Right renal cortex interstitium (tissue), 3 donors: Measurements from ENCODE around the gene MDK. TPM values are rescaled to one million over a fixed set of nuclear protein-coding genes. Genes with fewer than 3 reads are reported as not detected.
"Not testable (repeated sequence)": the region's sequence is repeated elsewhere in the genome, so short reads cannot be mapped to it uniquely, and the experiment has no call there.

Experiments
- DNase-seq, 3 donors: peaks; one replicate each; pipeline ENCODE4 v3.0.0-alpha.2; 2013; ENCODE audit warnings: low read depth in 3 of 3, low spot score in 2 of 3
- polyA plus RNA-seq, 3 donors: library from polyadenylated mRNA; unstranded; fragments of 120-200 nt; gene quantifications; one replicate each; pipeline ENCODE4 v1.2.1, GENCODE V29; 2013; ENCODE audit not compliant: insufficient read length in 3 of 3

MDK gene
- polyA plus RNA-seq, 3 donors = 673 to 741 (median 725) TPM

- no peak for DNase-seq
Observed at GRCh38 chr11:46367244-46367915, 14.1 kb upstream of the MDK start.

- no peak for DNase-seq
Observed at GRCh38 chr11:46367916-46368267, 13.6 kb upstream of the MDK start.

- peak in 1 of 3 donors; percentile 60 for DNase-seq
Observed at GRCh38 chr11:46369458-46370152, 11.9 kb upstream of the MDK start.

DNA sequence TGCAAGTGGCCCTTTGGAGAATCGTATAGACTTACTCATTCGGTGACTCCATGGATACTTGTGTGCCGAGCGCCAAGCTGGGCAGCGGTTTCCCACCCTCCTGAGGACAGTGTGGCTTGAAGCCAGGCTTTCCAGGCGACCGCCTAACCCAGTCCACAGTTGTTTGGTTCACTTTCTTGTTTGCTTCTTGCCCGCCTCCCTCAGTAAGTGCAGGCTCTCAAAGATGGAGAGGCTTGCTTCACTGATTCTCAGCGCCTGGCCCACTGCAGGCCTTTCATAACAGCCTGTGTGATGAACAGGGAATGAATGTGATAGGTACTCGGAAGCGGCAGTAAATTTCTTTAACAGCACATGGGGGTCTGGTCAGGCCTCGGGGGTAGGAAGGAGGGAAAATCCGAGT is 11.2 kb upstream of the MDK start:
- DNase-seq = no peak

- DNase-seq = not testable (repeated sequence)
Observed at GRCh38 chr11:46371262-46371661, 10.2 kb upstream of the MDK start.

DNA sequence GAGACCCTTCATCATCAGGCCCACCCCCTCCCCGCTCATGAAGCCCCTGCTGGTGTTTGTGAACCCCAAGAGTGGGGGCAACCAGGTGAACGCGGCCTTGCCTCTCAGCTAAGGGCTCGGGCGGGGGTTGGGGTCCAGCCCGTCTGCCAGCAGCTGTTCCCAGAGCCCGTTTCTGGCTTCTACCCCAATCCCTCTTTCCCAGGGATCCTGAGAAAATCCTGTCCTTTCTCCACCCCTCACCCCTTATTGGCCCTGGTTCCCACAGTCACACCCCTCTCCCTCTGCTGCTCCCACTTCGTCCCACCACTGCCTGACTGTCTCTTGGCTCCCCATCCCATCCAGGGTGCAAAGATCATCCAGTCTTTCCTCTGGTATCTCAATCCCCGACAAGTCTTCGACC is 9.4 kb upstream of the MDK start:
- no peak for DNase-seq

GRCh38 chr11:46372501-46372900 is 9.0 kb upstream of the MDK start:
- DNase-seq = not testable (repeated sequence)

- DNase-seq = no peak
Observed at GRCh38 chr11:46373787-46374740, 7.4 kb upstream of the MDK start.

DNA sequence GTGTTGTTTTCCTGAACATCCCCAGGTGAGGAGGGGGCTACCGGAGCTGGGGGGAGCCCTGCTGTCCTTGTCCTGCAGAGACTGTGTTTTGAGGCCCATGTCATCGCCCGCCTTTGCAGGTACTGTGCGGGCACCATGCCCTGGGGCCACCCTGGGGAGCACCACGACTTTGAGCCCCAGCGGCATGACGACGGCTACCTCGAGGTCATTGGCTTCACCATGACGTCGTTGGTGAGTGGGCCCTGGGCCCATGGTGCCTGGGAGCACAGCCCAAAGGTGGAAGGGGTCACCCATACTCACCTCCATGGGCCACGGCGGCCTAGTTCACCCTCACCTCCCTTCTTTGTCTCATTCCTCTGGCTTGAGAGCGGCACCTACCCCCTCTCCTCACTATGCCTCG is 6.7 kb upstream of the MDK start:
- DNase-seq = no peak

GRCh38 chr11:46375392-46376101 is 5.9 kb upstream of the MDK start:
- no peak for DNase-seq

DNA sequence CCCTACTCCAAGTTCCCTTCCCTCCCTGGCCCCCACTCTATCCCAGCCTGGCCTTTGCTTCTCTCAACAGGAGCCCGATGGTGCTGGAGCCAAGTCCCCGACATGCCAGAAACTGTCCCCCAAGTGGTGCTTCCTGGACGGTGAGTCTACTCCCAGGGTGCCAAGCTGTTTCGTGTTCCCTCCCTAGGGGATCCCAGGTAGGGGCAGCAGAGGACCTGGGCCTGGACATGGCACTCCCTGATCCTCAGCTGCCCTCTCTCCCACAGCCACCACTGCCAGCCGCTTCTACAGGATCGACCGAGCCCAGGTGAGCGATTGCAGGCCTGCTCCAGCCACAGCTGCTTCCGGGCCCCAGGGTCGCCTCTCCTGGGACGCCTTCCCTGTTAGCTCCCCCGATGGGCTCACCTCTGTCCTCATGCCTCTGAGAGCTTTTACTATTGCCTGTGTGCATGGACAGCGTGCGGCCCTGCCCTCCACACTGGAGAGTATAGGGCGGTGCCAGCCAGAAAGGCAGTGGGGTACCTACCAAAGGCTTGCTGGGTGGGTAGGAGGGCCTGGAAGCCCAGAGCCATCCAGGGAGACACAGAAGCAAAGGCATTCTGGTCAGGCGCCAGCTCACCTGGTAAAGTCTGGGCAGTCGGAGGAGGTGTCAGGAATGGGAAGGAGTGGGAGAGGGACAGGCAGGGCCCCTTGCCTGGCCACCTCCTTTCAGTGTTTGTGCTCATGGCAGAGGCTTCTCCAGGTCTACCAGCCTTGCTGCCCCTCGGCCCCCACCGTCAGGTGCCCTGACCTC is 5.0 kb upstream of the MDK start:
- no peak for DNase-seq

DNA sequence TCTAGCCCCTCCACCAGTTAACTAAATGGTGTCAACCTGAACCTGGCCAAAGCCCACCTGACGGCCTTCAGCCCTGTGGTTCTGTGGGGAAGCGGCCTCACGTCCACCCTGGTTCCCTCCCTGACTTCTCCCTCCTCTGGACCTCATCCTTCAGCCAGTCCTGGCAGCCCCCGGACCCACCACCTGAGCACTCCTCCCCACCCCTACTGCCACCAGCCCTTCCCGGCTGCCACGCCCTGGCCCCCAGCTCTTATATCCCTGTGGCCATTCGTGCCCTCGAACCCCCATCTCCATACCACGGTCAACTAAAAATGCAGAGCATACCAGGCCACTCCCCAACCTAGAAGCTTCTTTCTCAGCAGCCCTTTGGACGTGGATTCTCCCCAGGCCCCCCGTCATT is 4.2 kb upstream of the MDK start:
- no peak for DNase-seq

DNA sequence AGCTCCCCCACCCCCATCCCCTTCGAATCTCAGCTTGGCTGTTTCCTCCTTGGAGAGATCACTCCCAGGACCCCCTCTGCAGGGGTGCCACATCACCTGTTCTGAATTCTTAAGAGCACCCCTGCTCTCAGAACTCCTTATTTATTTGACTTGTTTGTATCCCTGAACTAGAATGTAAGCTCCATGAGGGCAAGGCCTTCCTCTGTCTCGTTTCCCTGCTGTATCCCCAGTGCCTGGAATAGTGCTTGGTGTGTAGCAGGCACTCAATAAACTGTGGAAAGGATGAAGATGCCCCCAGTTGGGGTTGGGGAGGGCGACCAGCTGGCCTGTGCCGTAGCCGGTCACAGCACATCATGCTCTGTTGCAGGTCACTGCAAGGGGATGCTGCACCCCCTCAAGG is 3.6 kb upstream of the MDK start:
- no peak for DNase-seq

DNA sequence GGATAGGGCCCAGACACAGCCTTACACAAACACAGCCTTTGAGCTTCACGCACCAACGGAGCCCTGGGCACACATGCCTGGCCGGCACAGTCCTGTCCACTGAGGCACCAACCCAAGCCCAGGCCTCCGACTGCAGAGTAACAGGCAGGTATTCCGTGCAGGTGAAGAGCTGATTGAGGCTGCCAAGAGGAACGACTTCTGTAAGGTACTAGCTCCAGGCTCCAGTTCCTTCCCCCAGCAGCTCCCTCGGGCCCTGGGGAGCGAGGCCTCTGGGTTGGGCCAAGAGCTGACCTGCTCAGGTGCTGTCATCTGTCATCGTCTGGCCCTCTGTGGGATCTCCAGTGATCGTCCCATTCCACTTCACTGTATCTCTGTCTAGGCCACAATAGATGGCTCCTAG is 3.2 kb upstream of the MDK start:
- DNase-seq = no peak

DNA sequence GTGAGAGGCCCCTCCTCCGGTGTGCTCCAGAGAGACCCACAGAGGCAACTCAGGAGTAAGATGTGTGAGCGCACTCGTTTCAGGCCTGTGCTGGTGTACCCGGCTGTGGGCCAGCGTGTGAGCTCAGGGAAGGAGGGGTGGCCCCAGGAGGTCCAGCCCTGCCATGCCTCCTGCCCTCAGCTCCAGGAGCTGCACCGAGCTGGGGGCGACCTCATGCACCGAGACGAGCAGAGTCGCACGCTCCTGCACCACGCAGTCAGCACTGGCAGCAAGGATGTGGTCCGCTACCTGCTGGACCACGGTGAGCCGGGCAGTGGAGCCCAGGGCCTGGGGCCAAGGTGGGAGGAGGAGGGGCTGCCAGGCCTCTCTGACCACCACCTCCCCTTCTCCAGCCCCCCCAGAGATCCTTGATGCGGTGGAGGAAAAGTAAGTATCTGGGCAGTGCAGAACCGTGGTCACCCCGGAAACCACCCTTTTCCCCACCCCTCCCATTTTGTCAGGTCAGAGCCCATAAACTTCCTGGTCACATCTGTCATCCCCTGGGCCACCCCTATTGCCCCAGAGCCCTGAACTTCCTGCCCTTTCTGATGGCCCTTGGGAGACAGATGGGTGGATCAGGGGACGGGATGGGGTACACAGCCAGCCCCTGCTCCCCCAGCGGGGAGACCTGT is 2.5 kb upstream of the MDK start:
- no peak for DNase-seq

- peak in 1 of 3 donors; percentile 78 for DNase-seq
Observed at GRCh38 chr11:46379482-46380293, 1.8 kb upstream of the MDK start.

GRCh38 chr11:46380340-46381047 is 975 bp upstream of the MDK start:
- no peak for DNase-seq
